ENCODE data around the gene GPR33.
"Not testable (repeated sequence)": the region's sequence is repeated elsewhere in the genome, so short reads cannot be mapped to it uniquely, and the experiment has no call there.

Gene GPR33

DNA sequence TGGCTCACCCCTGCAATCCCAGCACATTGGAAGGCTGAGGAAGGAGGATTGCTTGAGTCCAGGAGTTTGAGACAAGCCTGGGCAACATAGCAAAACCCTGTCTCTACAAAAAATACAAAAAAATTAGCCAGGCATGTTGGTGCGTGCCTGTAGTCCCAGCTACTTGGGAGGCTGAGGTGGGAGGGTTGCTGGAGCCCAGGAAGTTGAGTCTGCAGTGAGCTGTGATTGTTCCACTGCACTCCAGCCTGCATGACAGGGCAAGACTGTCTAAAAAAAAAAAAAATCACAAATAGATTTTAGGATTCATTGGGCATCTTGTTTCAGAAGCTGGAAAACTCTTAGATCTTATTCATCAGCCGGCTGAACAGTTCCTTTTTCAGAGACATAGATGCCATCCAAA is 25.4 kb downstream of the GPR33 start:
- not testable (repeated sequence) for DNase-seq (ENCODE audit: low read depth in 2 of 2, low spot score in 1 of 2)

DNA sequence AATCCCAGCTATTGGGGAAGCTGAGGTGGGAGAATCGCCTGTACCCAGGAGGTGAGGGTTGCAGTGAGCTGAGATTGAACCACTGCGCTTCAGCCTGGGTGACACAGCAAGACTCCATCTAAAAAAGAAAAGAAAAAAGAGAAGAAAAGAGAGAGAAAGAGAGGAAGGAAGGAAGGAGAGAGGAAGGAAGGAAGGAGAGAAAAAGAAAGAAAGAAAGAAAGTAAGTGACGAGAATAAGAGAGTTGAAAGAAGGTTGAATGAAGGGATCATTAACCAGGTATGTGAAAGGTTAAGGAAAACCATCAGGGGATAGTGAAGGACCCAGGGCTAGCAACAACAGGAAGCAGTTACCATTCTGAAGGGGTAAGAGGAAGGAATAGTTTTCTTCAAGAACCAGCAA is 26.3 kb downstream of the GPR33 start:
- DNase-seq (ENCODE audit: low read depth in 2 of 2, low spot score in 1 of 2): no peak

DNA sequence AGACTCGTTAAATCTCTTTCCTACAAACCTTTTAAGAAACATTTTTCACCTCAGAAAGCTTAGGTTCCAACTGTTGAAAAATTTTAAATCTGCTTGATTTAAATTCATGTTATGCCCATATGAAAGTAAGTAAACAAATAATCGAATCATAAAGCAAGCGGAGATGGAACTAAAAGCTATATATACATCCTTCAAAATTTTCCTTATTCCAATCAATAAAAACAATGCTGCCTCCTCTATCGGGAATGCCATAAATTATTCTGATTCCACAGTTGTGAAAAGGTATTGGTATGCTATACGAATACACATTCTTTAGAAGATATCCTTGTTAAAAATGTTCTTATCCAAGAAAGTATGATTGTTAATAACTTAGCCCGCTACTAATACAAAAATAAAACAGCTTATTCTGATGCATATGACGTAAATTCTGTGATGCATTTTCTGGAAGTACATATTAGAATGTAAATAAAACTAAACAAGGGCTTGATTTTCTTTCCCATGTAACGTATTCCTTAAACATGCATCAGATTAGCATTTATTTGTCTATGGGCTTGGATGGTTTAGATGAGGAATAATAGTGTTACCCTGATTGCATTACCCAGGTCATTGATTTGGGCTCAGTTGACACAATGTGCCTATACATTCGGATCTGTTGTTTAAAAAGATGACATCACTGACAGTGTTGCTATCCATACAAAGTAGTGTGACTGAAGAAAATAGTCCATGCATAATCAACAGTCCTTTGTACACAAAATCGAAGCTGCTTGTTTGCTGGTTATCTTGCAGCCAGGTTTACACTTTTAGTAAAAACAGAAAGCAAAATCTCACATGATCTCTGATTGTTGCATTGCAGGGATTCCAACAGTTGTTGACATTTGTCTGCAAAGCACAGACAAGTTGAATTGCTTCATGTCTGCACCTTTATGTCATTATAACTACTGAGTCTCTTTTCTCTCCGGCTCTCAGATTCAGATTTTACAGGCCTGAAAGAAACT is 29.9 kb downstream of the GPR33 start:
- no peak for DNase-seq (ENCODE audit: low read depth in 2 of 2, low spot score in 1 of 2)

DNA sequence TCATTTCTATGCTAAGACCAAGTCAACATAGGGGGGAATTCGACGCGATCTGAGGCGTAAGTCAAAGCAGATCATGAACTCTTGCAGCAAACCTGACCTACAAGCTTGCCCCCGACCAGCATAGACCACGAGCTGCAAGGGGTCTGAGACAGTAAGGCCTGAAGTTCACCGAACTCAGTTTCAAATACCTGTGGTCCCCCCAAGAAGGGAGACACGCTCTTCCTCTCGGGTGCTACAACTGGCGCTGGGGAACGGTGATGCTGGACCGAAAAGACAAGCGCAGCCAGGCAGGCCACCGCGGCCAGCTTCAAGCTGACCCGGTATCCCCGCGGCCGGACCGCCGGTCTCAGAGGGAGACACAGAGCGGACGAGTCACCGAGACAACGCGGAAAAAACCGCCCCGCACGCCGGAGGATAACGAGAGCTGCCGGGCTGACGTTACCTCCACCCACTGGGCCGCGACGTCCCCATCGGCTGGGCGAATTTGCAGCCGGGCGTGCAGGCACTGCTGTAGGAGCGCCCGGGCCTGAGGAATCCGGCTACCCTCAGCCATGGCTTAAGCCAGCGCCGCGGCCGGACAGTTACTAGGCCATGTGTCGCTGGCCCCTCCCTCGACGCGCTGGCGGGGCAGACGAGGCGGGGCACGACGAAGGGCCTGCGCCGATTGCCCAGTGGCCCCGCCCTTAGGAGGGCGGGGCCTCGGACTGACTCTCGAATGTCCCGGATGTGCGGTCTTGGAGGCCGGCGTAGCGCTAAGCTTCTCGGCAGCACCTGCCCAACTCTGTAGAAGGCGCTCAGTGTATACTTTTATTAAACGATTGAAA is 30.8 kb downstream of the GPR33 start, which contains the start of gene DTD2:
Gene DTD2, minus strand, starts transcription at position 666 of the 824 bp plus-strand sequence. Its CDS starts 113 bp downstream, at position 553.
- DNase-seq (ENCODE audit: low read depth in 2 of 2, low spot score in 1 of 2): peak; percentile 83 to 85

DNA sequence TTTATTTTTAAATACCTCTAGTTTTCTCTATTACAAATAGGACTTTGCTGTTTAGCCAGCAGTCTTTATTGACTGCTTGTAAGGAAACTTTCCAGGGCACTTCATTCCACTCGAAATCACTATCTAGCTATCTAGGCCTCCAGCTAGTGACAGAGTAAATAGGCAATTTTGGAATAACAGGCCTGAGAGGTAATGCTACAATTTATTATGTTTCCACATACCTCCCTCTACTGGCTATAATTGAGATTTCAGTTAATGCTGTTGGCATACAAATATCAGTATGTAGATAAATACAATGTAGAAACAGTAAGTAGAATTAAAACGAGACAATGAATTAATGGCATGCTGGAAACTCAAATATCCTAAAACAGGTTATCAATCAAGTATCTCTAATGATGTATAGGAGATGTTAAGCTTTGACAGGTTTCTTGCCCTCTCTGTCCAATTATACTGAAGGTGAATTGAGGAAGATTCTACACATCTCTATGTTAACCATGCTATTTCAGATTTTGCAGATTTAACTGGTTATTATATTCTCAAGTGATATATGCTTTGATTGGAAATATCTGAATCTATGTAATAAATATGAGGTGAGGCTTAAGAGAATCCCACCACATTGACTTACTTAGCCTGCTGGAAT is 37.7 kb downstream of the GPR33 start:
- no peak for DNase-seq (ENCODE audit: low read depth in 2 of 2, low spot score in 1 of 2)

DNA sequence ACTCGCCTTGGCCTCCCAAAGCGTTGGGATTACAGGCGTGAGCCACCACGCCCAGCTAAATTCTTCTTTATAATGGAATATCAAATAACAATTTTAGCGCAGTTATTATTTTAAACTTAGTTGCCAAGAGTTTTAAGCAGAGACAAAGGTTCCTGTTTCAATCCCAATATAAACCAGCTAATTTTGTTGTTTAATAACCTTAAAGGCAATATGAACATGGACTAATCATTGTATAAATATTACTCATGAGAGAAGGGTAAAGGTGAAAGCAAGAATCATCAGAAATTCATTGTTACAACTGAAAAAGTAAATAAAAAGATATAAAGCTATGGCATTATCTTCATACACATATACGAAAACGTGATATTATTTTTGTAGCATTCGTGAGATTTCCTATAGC is 38.7 kb downstream of the GPR33 start:
- DNase-seq (ENCODE audit: low read depth in 2 of 2, low spot score in 1 of 2): no peak

DNA sequence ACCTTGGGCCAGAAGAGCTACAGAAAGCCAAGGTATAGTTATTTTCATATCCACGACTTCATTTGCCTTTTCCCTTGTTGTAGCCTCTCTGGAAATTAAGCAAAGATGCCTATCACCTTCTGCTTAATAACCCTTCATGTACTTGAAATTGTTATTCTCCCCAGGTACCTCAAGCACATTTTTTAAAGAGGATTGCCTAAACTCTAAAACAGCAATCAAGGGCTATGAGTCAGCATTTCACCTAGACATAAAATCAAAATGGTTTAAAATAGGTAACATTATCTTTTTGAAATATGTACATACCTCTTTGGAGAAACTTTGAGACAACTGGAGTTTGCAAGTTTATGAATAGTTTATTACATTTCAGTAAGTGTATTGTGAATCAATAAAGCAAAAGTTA is 42.1 kb downstream of the GPR33 start:
- no peak for DNase-seq (ENCODE audit: low read depth in 2 of 2, low spot score in 1 of 2)

DNA sequence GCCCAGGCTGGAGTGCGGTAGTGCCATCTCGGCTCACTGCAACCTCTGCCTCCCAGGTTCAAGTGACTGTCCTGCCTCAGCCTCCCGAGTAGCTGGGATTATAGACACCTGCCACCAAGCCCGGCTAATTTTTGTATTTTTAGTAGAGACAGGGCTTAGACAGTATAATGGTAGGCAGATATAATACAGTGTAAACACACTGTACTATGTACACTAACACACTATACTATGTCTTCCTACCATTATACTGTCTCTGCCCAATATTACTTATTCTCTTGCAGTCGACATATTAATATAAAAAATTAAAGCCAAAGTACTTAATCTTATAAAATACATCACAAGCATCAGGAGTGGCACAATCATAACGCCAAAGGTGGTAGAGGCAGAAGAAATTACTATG is 45.6 kb downstream of the GPR33 start:
- no peak for DNase-seq (ENCODE audit: low read depth in 2 of 2, low spot score in 1 of 2)

DNA sequence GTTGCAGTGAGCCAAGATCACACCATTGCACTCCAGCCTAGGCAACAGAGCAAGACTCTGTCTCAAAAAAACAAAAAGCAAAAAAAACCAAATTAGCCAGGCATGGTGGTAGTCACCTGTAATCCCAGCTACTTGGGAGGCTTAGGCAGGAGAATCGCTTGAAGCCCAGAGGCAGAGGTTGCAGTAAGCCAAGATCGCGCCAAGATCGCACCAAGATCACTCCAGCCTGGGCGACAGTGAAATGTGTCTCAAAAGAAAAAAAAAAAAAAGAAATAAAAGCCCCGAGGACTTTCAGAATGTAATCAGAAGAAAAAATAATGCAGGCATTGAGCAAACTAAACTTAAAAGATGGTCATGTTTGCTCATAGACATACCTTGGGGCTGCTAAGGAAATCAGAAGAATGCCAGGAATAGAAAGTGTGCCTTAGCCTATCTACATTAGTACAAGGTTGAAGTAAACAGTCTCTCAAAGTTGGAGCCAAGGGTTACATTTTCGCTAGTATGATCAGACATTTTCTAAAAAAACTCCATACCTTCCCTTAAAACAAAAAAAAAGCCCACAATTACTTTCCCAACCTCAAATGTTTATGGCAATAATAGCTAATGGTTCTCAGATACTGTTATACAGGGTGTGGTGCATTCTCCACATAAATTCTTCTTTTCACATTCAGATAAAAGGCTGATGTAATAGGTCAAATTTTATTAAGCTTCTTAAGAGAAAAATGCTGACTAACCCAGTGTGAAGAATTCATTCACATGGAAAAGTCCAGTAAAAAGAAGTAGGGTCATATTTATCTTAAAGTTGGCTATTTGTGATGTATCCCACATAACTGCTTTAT is 46.3 kb downstream of the GPR33 start:
- DNase-seq (ENCODE audit: low read depth in 2 of 2, low spot score in 1 of 2): no peak

DNA sequence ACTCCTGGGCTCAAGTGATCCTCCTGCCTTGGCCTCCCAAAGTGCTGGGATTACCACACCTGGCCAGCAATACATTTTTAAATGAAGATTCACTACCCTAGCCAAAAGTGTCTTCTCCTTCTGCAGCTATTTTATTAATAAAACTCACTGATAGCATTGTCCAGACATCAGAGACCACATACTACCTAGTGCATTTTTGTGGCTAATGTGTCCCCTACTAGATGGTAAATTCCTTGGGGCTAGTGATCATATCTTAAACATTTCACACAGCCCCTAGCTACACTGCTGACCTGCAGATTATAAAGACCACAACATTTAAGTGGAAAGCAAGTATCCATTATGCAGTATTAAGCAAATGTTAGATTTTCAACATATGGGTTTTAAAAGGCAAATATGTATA is 47.6 kb downstream of the GPR33 start:
- DNase-seq (ENCODE audit: low read depth in 2 of 2, low spot score in 1 of 2): no peak

DNA sequence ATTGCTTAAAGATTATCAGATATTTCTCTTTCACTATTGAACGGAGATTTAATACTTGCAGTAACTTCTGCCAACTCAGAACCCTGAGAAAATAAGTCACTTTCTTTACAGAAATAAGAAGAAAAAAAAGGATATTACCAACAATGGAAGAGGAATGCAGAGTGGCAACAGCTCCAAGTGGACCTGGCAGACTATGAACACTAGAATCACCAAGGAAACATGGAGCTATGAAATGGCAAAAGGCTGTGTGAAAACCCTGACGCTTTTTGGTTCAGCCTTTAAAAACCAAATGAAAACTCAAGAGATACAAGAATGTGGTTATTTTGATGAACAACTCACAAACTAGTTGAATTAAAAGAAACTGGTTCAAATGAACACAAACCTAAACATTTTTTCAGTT is 48.3 kb downstream of the GPR33 start:
- DNase-seq (ENCODE audit: low read depth in 2 of 2, low spot score in 1 of 2): no peak

DNA sequence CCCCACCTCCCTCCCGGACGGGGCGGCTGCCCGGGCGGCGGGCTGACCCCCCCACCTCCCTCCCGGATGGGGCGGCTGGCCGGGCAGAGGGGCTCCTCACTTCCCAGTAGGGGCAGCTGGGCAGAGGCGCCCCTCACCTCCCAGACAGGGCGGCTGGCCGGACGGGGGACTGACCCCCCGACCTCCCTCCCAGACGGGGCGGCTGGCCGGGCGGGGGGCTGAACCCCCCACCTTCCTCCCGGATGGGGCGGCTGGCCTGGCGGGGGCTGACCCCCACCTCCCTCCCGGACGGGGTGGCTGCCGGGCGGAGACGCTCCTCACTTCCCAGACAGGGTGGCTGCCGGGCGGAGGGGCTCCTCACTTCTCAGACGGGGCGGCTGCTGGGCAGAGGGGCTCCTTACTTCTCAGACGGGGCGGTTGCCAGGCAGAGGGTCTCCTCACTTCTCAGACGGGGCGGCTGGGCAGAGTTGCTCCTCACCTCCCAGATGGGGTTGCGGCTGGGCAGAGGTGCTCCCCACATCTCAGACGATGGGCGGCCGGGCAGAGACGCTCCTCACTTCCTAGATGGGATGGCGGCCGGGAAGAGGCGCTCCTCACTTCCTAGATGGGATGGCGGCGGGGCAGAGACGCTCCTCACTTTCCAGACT is 50.7 kb downstream of the GPR33 start:
- not testable (repeated sequence) for DNase-seq (ENCODE audit: low read depth in 2 of 2, low spot score in 1 of 2)

DNA sequence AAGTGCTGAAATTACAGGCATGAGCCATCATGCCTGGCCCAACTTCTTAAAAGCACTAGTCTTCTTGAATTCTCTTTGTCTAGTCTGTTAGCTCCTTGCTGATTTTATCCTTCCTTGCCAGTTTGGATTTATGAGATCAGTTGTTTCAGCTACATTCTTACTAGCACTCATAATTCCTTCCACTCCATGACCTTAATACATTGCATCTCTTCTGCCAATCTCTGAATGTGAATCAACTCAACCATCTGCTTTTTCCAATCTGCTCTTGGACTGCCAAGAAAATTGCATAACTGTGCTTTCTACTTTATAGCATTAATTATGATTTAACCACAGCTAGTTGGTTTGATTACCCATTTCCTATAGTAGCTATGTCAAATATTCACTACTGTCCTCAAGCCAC is 52.6 kb downstream of the GPR33 start:
- no peak for DNase-seq (ENCODE audit: low read depth in 2 of 2, low spot score in 1 of 2)
